Dendritic cell treated with granulocyte-macrophage colony-stimulating factor and Interleukin-4, amounts not matched to agents 40 ng/mL and 50 ng/mL, for 4 days (primary cell): ENCODE results near the gene ELMO3.

Experiments used
- H3K27ac Mint-ChIP-seq: one replicate; pipeline ENCODE4 v1.8.0; 2022; ENCODE audit warnings: mild to moderate bottlenecking, mixed read lengths
- H3K27me3 Mint-ChIP-seq: one replicate; pipeline ENCODE4 v1.8.0; 2022; ENCODE audit warnings: mild to moderate bottlenecking, mixed read lengths
- H3K36me3 Mint-ChIP-seq: one replicate; pipeline ENCODE4 v1.8.0; 2022; ENCODE audit warnings: low read depth, mixed read lengths
- H3K4me1 Mint-ChIP-seq: one replicate; pipeline ENCODE4 v1.8.0; 2022; ENCODE audit warnings: low read depth, mixed read lengths
- H3K4me3 Mint-ChIP-seq: one replicate; pipeline ENCODE4 v1.8.0; 2022; ENCODE audit warnings: mild to moderate bottlenecking, moderate library complexity, mixed read lengths
- H3K9me3 Mint-ChIP-seq: one replicate; pipeline ENCODE4 v1.8.0; 2022; ENCODE audit warnings: mixed read lengths
- intact Hi-C: fragments of 100-400 bp; cut with micrococcal nuclease; formaldehyde crosslinking; loops from one replicate; pipeline ENCODE4 v1.15.0; 2022

ELMO3 gene

DNA sequence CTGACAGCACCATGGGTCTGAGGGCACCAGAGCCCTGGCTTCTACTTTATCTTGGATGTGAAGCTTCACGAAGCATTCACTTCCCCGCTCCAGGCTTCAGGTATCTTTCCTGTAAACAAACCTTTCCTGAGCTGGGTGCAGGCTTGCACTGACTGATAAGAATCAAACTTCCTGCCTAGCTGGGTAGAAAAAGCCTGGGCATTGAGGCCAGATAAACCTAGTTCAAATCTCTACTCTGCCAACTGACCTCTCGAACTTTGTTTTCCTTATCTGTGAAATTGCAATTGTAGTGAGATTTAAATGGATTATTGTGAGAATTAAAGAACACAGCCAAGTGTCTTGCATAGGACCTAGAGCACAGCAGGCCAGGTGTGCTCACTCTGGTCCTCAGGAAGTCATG lies 25.1 kb downstream of the ELMO3 start:
- intact Hi-C loops, result no loop called here
- H3K4me1 Mint-ChIP-seq, result peaks cover 48% of the 10 kb centered on the region
- peaks cover 60% of the 10 kb centered on the region for H3K36me3 Mint-ChIP-seq
- no peak overlapping the region for H3K4me3 Mint-ChIP-seq
- H3K27ac Mint-ChIP-seq, result no peak overlapping the region
- no peaks in the 10 kb centered on the region for H3K9me3 Mint-ChIP-seq
- H3K27me3 Mint-ChIP-seq, result no peaks in the 10 kb centered on the region

DNA sequence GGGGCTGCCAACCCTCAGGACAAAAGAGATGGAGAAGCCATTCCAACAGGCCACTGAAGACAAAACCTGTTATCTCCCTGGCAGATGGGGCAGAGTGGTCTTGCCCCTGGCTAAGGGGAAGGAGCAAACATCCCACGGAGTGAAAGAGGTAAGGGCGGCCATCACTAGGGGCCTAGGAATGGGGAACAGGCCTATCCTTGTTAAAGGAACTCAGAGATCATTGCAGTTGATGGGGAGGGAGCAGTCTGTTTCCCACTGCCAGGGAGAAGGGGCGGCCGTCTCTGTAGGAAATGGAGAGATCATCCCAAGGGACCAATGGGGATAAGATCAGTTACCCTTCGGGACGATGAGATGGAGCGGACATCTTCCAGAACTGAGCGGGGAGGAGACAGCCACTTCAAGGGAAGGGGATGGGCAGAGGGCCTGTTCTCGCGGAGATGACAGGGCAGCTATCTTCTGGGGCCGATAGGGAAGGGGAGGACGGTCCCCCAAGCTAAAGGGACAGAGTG lies 27.4 kb downstream of the ELMO3 start:
- intact Hi-C loops, result loop anchor here (1.0 to 2.0 kb wide), 3 partner anchors 21 to 42 kb away; partner anchors contain the start of genes E2F4 and FHOD1
- peak overlapping the region; percentile 96 for H3K4me3 Mint-ChIP-seq
- no peaks in the 10 kb centered on the region for H3K9me3 Mint-ChIP-seq
- H3K4me1 Mint-ChIP-seq, result peaks cover 61% of the 10 kb centered on the region
- H3K27ac Mint-ChIP-seq, result peak overlapping the region; percentile 91
- no peaks in the 10 kb centered on the region for H3K27me3 Mint-ChIP-seq
- peaks cover 71% of the 10 kb centered on the region for H3K36me3 Mint-ChIP-seq

DNA sequence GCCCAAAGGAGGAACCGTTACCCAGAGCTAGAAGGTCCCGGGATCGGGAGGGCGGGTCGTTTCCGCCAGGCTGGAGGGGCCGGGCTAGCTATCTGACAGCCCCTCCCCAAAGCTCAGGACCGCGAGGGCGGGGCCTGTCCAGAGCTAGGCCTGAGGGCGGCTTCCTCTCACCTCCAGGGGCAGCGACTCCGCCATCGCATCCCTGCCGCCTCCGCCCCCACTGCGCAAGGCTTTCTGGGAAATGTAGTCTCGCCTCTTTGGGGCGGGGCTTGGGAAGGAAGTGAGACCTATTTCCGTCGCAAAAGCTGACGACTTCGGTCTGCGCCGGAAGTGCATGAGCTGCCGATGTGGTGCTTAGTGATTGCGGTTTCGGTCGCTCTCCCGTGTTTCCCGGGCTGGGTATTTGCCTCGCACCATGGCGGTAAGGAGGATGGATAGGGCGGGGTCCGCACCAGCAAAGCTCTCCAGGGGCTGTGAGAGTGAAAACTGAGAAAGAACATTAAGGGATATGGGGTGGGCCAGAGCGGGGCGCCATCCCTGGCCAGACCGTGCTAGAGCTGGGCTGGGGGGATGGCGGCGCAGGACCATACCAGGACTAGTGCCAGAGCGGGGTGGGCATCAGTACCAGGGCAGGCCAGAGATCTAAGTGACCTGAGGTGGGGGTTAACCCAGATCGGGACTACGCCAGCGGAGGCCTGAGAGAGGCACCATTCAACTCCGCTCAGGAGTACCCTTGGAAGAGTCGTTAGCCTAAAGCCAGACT lies 28.1 kb downstream of the ELMO3 start, which contains the start of gene TMEM208:
TSS of gene TMEM208 (plus strand) at position 327 of the 763 bp plus-strand sequence. CDS start at position 416, 89 bp downstream.
- peak within 1 kb of the TSS; percentile 96 for H3K4me3 Mint-ChIP-seq
- intact Hi-C loops, result loop anchor here (1.0 to 2.0 kb wide), 3 partner anchors 20 to 42 kb away; partner anchors contain the start of genes E2F4 and FHOD1
- H3K36me3 Mint-ChIP-seq, result peaks cover 77% of the 10 kb centered on the region
- H3K9me3 Mint-ChIP-seq, result no peaks in the 10 kb centered on the region
- peak within 1 kb of the TSS; percentile 91 for H3K27ac Mint-ChIP-seq
- peaks cover 61% of the 10 kb centered on the region for H3K4me1 Mint-ChIP-seq
- no peaks in the 10 kb centered on the region for H3K27me3 Mint-ChIP-seq

DNA sequence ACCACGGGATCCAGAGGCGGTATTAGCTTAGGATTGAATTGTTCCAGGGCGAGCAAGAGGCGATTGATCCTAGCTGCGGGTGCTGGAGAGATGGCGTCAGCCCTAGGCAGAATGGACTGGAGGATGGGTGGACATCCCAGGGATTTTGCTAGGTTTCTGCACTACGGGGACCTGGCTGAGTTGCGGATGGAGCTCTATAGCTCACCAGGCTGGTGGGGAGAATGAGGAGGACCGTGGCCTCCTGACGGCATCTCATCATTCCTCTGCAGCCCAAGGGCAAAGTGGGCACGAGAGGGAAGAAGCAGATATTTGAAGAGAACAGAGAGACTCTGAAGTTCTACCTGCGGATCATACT lies 28.6 kb downstream of the ELMO3 start:
- Mint-ChIP-seq H3K36me3 (peaks cover 83% of the 10 kb centered on the region), H3K4me1 (peaks cover 61% of the 10 kb centered on the region), H3K9me3 (no peaks in the 10 kb centered on the region)

GRCh38 chr16:67228034-67228785 lies 29.3 kb downstream of the ELMO3 start:
- peak overlapping the region; percentile 91 for H3K27ac Mint-ChIP-seq
- H3K4me1 Mint-ChIP-seq, result peaks cover 55% of the 10 kb centered on the region
- intact Hi-C loops, result no loop called here
- no peaks in the 10 kb centered on the region for H3K27me3 Mint-ChIP-seq
- no peaks in the 10 kb centered on the region for H3K9me3 Mint-ChIP-seq
- H3K4me3 Mint-ChIP-seq, result peak overlapping the region; percentile 96
- H3K36me3 Mint-ChIP-seq, result peaks cover 84% of the 10 kb centered on the region

More for the DNA sequence above, 28.6 kb downstream of the ELMO3 start:
- H3K4me3 Mint-ChIP-seq, result peak overlapping the region; percentile 96
- H3K27ac Mint-ChIP-seq, result peak overlapping the region; percentile 91
- H3K27me3 Mint-ChIP-seq, result no peaks in the 10 kb centered on the region
- intact Hi-C loops, result loop anchor here (2.0 kb wide), 2 partner anchors 35 to 43 kb away; partner anchors contain the start of gene E2F4

DNA sequence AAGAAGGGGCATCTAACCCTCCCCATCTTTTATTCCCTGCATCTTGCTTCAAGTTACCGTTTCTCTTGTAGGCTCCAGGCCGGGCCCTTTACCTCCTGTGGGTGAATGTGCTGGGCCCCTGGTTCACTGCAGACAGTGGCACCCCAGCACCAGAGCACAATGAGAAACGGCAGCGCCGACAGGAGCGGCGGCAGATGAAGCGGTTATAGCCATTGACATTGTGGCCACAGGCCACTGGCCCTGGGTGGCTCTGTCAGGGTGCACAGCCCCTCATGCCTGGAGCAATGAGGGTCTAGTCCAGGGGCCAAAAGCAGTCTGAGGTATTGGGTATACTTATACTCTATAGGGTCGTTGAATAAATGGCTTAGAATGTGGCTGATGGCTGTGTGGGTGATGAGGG lies 30.0 kb downstream of the ELMO3 start:
- H3K4me1 Mint-ChIP-seq, result peaks cover 54% of the 10 kb centered on the region
- H3K27me3 Mint-ChIP-seq, result no peaks in the 10 kb centered on the region
- H3K9me3 Mint-ChIP-seq, result no peaks in the 10 kb centered on the region
- H3K4me3 Mint-ChIP-seq, result no peak overlapping the region
- intact Hi-C loops, result no loop called here
- no peak overlapping the region for H3K27ac Mint-ChIP-seq
- peaks cover 89% of the 10 kb centered on the region for H3K36me3 Mint-ChIP-seq

DNA sequence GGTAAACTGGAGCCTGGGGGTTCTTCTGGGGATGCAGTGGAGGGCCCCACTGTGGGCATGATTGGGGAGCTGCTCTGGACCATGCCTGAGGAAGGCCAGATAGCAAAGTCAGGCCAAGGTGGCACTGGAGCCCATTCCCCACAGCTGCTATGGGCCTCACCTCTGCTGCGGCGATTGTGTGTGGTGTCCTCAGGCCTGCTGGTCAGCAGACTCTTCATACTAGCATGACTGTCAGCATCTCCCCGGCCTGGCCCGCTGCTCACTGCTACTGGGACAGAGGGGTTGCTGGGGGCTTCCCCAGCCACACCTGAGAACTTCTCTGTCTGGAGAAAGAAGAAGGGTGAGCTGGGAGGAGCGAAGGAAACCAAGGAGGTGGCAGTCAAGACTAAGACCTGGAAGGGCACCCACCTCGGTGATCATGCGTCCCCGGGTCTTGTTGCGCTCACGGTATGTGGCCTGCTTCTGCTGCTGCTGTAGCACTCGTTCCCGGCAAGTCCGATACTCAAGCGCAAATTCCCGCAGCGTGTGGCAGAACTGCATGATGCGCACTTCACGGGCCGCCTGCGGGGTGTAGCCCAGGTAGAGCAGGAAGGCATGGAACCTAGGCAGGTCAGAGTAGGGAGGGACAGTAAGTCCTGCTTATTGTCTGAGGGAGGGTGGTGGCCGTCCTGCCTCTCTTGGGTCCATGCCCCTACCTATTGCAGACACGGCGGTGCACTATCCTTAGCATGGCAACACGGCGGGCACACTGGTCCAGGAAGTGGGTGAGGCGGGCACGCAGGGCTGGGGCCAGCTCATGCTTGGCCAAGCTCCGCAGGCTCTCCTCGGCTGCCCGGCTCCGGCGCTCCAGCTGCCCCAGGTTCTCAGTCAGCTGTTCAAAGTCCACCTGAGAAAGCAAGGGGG lies 31.2 kb downstream of the ELMO3 start:
- Mint-ChIP-seq H3K9me3 (no peaks in the 10 kb centered on the region), H3K27ac (no peak overlapping the region), H3K36me3 (peaks cover 94% of the 10 kb centered on the region), H3K4me3 (no peak overlapping the region), H3K4me1 (peaks cover 48% of the 10 kb centered on the region), H3K27me3 (no peaks in the 10 kb centered on the region)
- intact Hi-C loops, result no loop called here

DNA sequence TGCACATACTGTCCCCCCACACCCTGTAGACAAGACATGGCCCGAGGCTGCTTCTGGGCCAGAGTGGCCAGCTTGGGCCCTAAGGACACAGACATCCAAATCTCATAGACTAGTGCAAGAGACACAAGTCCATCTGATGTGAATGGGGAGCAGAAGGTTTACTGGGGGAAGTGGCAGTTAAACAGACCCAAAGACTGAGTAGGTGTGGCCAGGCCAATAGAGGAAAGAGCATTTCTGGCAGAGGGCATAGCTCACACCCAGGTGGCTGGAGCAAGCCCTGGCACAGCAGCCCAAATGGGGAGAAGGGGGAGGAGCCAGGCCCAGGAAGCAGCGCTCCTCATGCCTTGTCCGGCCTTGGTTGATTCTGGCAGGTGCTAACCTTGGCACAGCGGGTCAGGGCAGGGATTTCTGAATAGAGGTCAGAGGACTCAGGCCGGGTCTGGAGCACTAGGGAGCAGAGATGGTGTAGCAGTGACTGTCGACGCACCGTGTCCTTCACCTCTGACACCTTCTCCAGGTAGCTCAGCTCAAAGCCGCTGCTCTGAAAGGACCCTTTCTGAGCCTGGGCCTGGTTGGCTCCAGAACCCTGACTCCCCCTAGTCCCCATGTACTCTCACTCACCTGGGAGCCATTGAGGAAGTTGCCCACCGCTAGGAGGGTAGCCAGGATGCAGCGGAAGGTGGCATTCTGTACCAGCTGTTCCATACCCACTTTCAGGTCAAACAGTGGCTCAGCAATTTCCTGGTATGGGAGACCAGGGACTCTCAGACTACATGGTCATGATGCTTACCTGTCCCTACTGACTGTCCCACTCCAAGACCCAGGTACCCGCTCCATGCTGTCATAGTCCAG lies 32.1 kb downstream of the ELMO3 start:
- no peaks in the 10 kb centered on the region for H3K9me3 Mint-ChIP-seq
- intact Hi-C loops, result no loop called here
- no peaks in the 10 kb centered on the region for H3K27me3 Mint-ChIP-seq
- H3K4me1 Mint-ChIP-seq, result peaks cover 42% of the 10 kb centered on the region
- H3K36me3 Mint-ChIP-seq, result peaks cover 100% of the 10 kb centered on the region
- no peak overlapping the region for H3K4me3 Mint-ChIP-seq
- no peak overlapping the region for H3K27ac Mint-ChIP-seq

DNA sequence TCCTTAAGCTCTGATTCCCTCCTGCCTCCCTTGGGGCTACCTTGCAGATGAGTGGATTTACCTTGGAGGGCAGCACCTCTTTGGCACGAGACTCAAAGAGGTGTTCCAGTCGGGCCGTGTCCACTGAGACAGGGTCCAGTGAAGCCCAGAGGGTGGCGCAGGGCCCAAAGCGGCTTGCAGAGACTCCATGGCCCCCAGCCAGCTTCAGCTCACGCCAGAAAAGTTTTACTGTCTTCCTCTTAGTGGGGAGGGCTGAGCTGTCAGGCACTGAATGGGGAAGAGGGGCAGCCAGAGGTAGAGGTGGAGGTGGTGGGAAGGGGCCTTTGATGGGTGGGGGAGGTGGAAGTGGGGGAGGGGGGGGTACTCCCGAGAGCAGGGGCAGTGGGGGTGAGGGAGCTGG lies 34.7 kb downstream of the ELMO3 start:
- Mint-ChIP-seq H3K27ac (no peak overlapping the region), H3K36me3 (peaks cover 100% of the 10 kb centered on the region), H3K4me1 (peaks cover 43% of the 10 kb centered on the region)

DNA sequence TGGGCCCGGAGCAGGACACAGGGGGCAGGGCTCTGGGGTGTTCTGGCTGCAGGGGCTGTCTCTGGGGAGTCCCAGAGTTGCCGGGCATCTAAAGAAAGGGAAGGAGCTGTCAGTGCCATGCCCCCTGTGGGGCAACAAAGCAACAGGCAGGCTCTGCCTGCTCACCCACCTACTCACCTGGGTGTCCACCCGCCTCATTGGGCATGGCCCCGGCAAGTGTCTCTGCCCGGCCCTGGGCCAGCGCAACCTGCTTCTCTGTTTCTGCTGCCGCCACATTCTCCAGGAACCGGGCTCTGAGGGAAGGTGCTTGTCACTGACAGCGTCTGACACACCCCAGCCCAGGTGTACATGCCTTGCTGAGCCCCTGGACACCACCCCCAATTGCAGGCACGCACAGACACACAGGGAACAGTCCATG lies 35.3 kb downstream of the ELMO3 start:
- intact Hi-C loops, result no loop called here
- Mint-ChIP-seq H3K36me3 (peaks cover 100% of the 10 kb centered on the region), H3K4me3 (no peak overlapping the region), H3K4me1 (peaks cover 43% of the 10 kb centered on the region), H3K27ac (no peak overlapping the region), H3K27me3 (no peaks in the 10 kb centered on the region), H3K9me3 (no peaks in the 10 kb centered on the region)

More for the DNA sequence above, 34.7 kb downstream of the ELMO3 start:
- no peaks in the 10 kb centered on the region for H3K27me3 Mint-ChIP-seq
- intact Hi-C loops, result no loop called here
- H3K4me3 Mint-ChIP-seq, result no peak overlapping the region
- H3K9me3 Mint-ChIP-seq, result no peaks in the 10 kb centered on the region

GRCh38 chr16:67235816-67236562 lies 37.1 kb downstream of the ELMO3 start:
- peak overlapping the region; percentile 60 for H3K27ac Mint-ChIP-seq
- H3K27me3 Mint-ChIP-seq, result no peaks in the 10 kb centered on the region
- no peaks in the 10 kb centered on the region for H3K9me3 Mint-ChIP-seq
- intact Hi-C loops, result no loop called here
- H3K4me3 Mint-ChIP-seq, result no peak overlapping the region
- H3K36me3 Mint-ChIP-seq, result peaks cover 91% of the 10 kb centered on the region
- peaks cover 49% of the 10 kb centered on the region for H3K4me1 Mint-ChIP-seq
